HEK293 (cell line): ENCODE measurements around the gene APPL2.

Experiments used
- REST ChIP-seq: fragments of 450-650 bp; formaldehyde crosslinking; IDR thresholded peaks from 2 replicates; pipeline ENCODE4 v1.5.1; 2016; ENCODE audit warnings: missing biosample characterization, missing genetic modification characterization
- SETDB1 ChIP-seq: IDR thresholded peaks from one replicate; pipeline ENCODE4 v1.6.1; 2017; ENCODE audit warnings: mild to moderate bottlenecking, low read length, moderate library complexity, mixed read lengths; ENCODE audit not compliant: insufficient read length
- ZNF148 ChIP-seq: fragments of 450-650 bp; formaldehyde crosslinking; IDR thresholded peaks from 2 replicates; pipeline ENCODE4 v1.5.0; 2017; ENCODE audit warnings: missing biosample characterization, missing genetic modification characterization, borderline replicate concordance
- ZNF324 ChIP-seq: fragments of 450-650 bp; formaldehyde crosslinking; IDR thresholded peaks from 2 replicates; pipeline ENCODE4 v1.5.1; 2016; ENCODE audit warnings: missing biosample characterization, missing genetic modification characterization
- TF ChIP-seq, protein P1 (sequence below): fragments of 450-650 bp; formaldehyde crosslinking; IDR thresholded peaks from 2 replicates; pipeline ENCODE4 v1.5.1; 2016; ENCODE audit warnings: missing biosample characterization, missing genetic modification characterization
- TF ChIP-seq, protein P2 (sequence below): fragments of 450-650 bp; formaldehyde crosslinking; optimal IDR thresholded peaks from 2 replicates; pipeline ENCODE3; 2016; ENCODE audit warnings: missing biosample characterization, mild to moderate bottlenecking, missing genetic modification characterization
- TF ChIP-seq, protein P3 (sequence below): fragments of 450-650 bp; formaldehyde crosslinking; IDR thresholded peaks from 2 replicates; pipeline ENCODE4 v1.5.1; 2016; ENCODE audit warnings: missing biosample characterization, missing genetic modification characterization

DNA sequence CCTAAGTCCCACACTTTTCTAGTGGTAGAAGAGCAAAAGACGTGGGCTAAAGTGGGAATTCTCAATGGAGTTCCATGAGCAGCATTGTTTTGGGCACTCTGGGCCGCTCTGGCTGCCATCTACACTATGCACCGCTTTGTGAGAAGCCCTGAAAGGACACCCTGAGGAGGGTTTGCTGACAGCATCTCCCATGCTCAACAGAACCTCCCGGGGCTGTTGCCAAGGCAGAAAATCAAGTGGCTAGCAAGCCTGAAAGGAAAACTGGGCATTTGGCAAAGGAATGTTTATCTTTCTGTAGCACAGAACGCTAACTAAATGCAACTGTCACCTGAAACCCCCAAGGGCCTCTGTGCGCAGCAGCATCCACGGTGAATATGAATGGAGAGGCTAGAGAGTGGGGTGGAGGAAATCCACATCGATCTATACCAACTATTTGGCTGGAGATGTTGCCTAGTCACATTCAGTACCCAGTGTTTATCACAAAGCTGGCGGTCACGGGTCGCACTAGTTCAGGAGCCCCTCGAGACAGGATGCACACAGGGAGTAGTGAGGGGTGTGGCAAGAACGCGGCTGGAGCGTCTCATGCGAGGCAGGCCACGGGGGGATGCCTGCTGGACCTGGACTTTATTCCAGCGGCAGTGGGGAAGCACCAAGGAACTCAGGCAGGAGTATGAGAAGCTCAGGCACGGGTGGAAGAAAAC lies 14.2 kb downstream of the APPL2 start:
- TF ChIP-seq ZNF148 (tag by site-specific recombination) (no peak), ZNF324 (no peak), SETDB1 (no peak), REST (tag by site-specific recombination) (no peak)
- TF ChIP-seq, protein P1, sequence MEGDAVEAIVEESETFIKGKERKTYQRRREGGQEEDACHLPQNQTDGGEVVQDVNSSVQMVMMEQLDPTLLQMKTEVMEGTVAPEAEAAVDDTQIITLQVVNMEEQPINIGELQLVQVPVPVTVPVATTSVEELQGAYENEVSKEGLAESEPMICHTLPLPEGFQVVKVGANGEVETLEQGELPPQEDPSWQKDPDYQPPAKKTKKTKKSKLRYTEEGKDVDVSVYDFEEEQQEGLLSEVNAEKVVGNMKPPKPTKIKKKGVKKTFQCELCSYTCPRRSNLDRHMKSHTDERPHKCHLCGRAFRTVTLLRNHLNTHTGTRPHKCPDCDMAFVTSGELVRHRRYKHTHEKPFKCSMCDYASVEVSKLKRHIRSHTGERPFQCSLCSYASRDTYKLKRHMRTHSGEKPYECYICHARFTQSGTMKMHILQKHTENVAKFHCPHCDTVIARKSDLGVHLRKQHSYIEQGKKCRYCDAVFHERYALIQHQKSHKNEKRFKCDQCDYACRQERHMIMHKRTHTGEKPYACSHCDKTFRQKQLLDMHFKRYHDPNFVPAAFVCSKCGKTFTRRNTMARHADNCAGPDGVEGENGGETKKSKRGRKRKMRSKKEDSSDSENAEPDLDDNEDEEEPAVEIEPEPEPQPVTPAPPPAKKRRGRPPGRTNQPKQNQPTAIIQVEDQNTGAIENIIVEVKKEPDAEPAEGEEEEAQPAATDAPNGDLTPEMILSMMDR (tag by site-specific recombination): no peak
- TF ChIP-seq, protein P2, sequence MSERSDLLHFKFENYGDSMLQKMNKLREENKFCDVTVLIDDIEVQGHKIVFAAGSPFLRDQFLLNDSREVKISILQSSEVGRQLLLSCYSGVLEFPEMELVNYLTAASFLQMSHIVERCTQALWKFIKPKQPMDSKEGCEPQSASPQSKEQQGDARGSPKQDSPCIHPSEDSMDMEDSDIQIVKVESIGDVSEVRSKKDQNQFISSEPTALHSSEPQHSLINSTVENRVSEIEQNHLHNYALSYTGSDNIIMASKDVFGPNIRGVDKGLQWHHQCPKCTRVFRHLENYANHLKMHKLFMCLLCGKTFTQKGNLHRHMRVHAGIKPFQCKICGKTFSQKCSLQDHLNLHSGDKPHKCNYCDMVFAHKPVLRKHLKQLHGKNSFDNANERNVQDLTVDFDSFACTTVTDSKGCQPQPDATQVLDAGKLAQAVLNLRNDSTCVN (tag by site-specific recombination): no peak
- TF ChIP-seq, protein P3, sequence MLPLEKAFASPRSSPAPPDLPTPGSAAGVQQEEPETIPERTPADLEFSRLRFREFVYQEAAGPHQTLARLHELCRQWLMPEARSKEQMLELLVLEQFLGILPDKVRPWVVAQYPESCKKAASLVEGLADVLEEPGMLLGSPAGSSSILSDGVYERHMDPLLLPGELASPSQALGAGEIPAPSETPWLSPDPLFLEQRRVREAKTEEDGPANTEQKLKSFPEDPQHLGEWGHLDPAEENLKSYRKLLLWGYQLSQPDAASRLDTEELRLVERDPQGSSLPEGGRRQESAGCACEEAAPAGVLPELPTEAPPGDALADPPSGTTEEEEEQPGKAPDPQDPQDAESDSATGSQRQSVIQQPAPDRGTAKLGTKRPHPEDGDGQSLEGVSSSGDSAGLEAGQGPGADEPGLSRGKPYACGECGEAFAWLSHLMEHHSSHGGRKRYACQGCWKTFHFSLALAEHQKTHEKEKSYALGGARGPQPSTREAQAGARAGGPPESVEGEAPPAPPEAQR: no peak
